Osteocyte (in vitro differentiated cells): ENCODE data around the gene PRKAA1. TPM values are rescaled to one million over a fixed set of nuclear protein-coding genes. Genes with fewer than 3 reads are reported as not detected.

Experiments
- DNase-seq: peaks from one replicate; pipeline ENCODE4 v3.0.0; 2021; ENCODE audit warnings: mixed read lengths; ENCODE audit not compliant: unreplicated experiment; ENCODE audit errors: extremely low spot score
- H3K27ac Mint-ChIP-seq: one replicate; pipeline ENCODE4 v1.8.0; 2021; ENCODE audit warnings: mild to moderate bottlenecking, mixed read lengths; ENCODE audit not compliant: unreplicated experiment
- H3K27me3 Mint-ChIP-seq: one replicate; pipeline ENCODE4 v1.8.0; 2021; ENCODE audit warnings: mixed read lengths; ENCODE audit not compliant: unreplicated experiment
- H3K36me3 Mint-ChIP-seq: one replicate; pipeline ENCODE4 v1.8.0; 2021; ENCODE audit warnings: mixed read lengths; ENCODE audit not compliant: unreplicated experiment
- H3K4me1 Mint-ChIP-seq: one replicate; pipeline ENCODE4 v1.8.0; 2021; ENCODE audit warnings: mixed read lengths; ENCODE audit not compliant: unreplicated experiment
- H3K4me3 Mint-ChIP-seq: one replicate; pipeline ENCODE4 v1.8.0; 2021; ENCODE audit warnings: mild to moderate bottlenecking, moderate library complexity, mixed read lengths; ENCODE audit not compliant: unreplicated experiment
- H3K9me3 Mint-ChIP-seq: one replicate; pipeline ENCODE4 v1.8.0; 2021; ENCODE audit warnings: mixed read lengths; ENCODE audit not compliant: unreplicated experiment
- CTCF ChIP-seq: fragments of 200-600 bp; sonication (generic); IDR thresholded peaks from 2 replicates; pipeline ENCODE4 v1.5.0; 2021; ENCODE audit warnings: antibody characterized with exemption, mild to moderate bottlenecking, moderate library complexity
- total RNA-seq: library from RNA; stranded (reverse); gene quantifications from 2 replicates; pipeline ENCODE4 v1.2.1, GENCODE V29; 2021

PRKAA1 gene
- total RNA-seq, 1 donor from 2014 or later: 91.1 TPM

GRCh38 chr5:40833712-40834229, 35.6 kb upstream of the PRKAA1 start:
- Mint-ChIP-seq H3K4me3 (peak overlapping the region; percentile 98), H3K9me3 (no peaks in the 10 kb centered on the region), H3K4me1 (peaks cover 40% of the 10 kb centered on the region), H3K36me3 (peaks cover 41% of the 10 kb centered on the region), H3K27ac (peak overlapping the region; percentile 98), H3K27me3 (no peaks in the 10 kb centered on the region)
- no peak for DNase-seq
- TF ChIP-seq CTCF: no peak

GRCh38 chr5:40832345-40832744, 34.2 kb upstream of the PRKAA1 start:
- no peaks in the 10 kb centered on the region for H3K27me3 Mint-ChIP-seq
- no peak for TF ChIP-seq CTCF
- H3K4me3 Mint-ChIP-seq: peak overlapping the region; percentile 98
- peak overlapping the region; percentile 98 for H3K27ac Mint-ChIP-seq
- peaks cover 40% of the 10 kb centered on the region for H3K4me1 Mint-ChIP-seq
- peaks cover 55% of the 10 kb centered on the region for H3K36me3 Mint-ChIP-seq
- H3K9me3 Mint-ChIP-seq: no peaks in the 10 kb centered on the region
- no peak for DNase-seq

GRCh38 chr5:40831346-40832210, 33.4 kb upstream of the PRKAA1 start:
- no peak for DNase-seq
- H3K27ac Mint-ChIP-seq: peak overlapping the region; percentile 7
- no peak for TF ChIP-seq CTCF
- no peak overlapping the region for H3K4me3 Mint-ChIP-seq
- H3K27me3 Mint-ChIP-seq: no peaks in the 10 kb centered on the region
- H3K36me3 Mint-ChIP-seq: peaks cover 62% of the 10 kb centered on the region
- H3K9me3 Mint-ChIP-seq: no peaks in the 10 kb centered on the region
- H3K4me1 Mint-ChIP-seq: peaks cover 40% of the 10 kb centered on the region

GRCh38 chr5:40829748-40830533, 31.8 kb upstream of the PRKAA1 start:
- no peak for DNase-seq
- no peaks in the 10 kb centered on the region for H3K27me3 Mint-ChIP-seq
- peaks cover 62% of the 10 kb centered on the region for H3K36me3 Mint-ChIP-seq
- no peak overlapping the region for H3K27ac Mint-ChIP-seq
- no peak overlapping the region for H3K4me3 Mint-ChIP-seq
- peaks cover 30% of the 10 kb centered on the region for H3K4me1 Mint-ChIP-seq
- H3K9me3 Mint-ChIP-seq: no peaks in the 10 kb centered on the region
- TF ChIP-seq CTCF: no peak
